ENCODE data around the gene EMP1. TPM values are rescaled to one million over a fixed set of nuclear protein-coding genes. Genes with fewer than 3 reads are reported as not detected.
A peak's percentile ranks its signal among the peaks of the same experiment; 100 is the strongest.

EMP1 gene
- total RNA-seq, 1 donor from 2014 or later = not detected

DNA sequence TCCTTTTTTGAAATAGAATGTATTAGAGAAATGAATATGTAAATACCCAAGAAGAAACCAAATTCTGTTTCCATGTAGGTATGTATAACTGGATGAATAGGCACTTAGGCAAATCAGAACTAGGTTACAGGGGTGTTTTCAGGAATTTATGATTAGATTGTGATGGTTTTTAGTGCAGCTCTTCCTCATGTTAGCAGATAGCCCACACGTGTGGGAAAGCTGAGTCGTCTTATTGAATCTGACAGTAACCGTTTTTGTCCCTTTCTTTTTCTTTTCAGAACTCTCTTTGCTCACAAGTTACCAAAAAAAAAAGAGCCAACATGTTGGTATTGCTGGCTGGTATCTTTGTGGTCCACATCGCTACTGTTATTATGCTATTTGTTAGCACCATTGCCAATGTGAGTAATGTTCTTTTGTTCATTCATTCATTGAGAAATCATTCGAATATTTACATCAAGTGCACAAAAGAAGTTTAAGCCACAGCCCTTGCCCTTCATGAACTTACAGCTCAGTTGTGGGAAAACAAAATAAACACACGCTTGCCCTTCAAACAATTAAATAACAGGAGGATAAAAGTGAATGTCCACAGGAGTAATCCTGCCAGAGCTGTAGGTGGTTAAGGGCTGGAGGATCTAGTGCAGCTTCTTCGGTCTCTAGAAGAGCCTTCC is 14.8 kb downstream of the EMP1 start:
- TF ChIP-seq, protein P1, sequence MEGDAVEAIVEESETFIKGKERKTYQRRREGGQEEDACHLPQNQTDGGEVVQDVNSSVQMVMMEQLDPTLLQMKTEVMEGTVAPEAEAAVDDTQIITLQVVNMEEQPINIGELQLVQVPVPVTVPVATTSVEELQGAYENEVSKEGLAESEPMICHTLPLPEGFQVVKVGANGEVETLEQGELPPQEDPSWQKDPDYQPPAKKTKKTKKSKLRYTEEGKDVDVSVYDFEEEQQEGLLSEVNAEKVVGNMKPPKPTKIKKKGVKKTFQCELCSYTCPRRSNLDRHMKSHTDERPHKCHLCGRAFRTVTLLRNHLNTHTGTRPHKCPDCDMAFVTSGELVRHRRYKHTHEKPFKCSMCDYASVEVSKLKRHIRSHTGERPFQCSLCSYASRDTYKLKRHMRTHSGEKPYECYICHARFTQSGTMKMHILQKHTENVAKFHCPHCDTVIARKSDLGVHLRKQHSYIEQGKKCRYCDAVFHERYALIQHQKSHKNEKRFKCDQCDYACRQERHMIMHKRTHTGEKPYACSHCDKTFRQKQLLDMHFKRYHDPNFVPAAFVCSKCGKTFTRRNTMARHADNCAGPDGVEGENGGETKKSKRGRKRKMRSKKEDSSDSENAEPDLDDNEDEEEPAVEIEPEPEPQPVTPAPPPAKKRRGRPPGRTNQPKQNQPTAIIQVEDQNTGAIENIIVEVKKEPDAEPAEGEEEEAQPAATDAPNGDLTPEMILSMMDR (IDR thresholded peaks at IDR 0.05; ENCODE audit: partially characterized antibody, unreplicated experiment) = no peak
- H3K4me3 Mint-ChIP-seq (ENCODE audit: unreplicated experiment) = no peak overlapping the region
- no peaks in the 10 kb centered on the region for H3K27me3 Mint-ChIP-seq (ENCODE audit: unreplicated experiment)
- no peak overlapping the region for H3K27ac Mint-ChIP-seq (ENCODE audit: unreplicated experiment)
- no peaks in the 10 kb centered on the region for H3K36me3 Mint-ChIP-seq (ENCODE audit: unreplicated experiment)
- H3K9me3 Mint-ChIP-seq (ENCODE audit: unreplicated experiment) = no peaks in the 10 kb centered on the region
- DNase-seq = no peak
- H3K4me1 Mint-ChIP-seq (ENCODE audit: low read depth, unreplicated experiment) = no peaks in the 10 kb centered on the region

DNA sequence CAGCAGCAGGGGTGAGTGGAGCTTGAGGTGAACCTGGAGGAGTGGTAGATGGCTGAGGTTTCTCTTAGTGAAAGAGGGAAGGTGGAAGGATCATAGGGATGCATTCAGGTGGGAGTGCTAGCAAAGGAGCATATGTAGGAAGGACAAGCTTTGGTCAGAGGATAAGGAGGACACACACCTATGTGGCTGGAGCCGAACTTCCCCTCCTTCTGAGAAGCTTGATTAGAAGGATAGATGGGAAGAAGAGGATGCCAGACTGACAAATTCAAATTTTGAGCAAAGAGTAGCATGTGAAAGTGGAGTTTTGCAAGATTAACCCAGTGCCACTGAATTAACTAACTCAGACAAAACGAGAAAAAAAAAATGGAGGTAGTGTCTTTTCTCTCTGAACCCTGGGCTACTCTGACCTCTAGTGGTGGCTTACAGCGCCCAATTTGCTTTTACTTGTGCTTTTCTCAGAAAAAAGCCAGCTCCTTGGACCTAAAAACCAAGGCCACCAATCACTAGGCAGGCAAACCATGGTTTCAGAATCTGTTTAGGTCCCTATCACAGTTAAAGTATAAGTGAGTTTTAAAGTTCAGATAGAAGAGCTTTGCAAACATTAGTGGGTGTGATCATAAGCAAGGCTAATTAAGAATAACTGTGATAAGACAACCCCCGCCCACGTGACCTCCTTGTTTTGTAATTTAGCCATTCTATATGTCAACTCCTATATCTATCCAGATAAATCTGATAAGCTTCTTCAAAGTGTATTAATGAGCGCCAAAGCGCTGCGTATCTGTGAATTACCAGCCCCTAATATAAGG is 15.5 kb downstream of the EMP1 start:
- no peak overlapping the region for H3K27ac Mint-ChIP-seq (ENCODE audit: unreplicated experiment)
- H3K4me1 Mint-ChIP-seq (ENCODE audit: low read depth, unreplicated experiment) = no peaks in the 10 kb centered on the region
- no peaks in the 10 kb centered on the region for H3K9me3 Mint-ChIP-seq (ENCODE audit: unreplicated experiment)
- peak; percentile 71 for DNase-seq
- TF ChIP-seq, protein P1 (IDR thresholded peaks at IDR 0.05; ENCODE audit: partially characterized antibody, unreplicated experiment) = peak; percentile 74
- H3K4me3 Mint-ChIP-seq (ENCODE audit: unreplicated experiment) = no peak overlapping the region
- H3K36me3 Mint-ChIP-seq (ENCODE audit: unreplicated experiment) = no peaks in the 10 kb centered on the region
- no peaks in the 10 kb centered on the region for H3K27me3 Mint-ChIP-seq (ENCODE audit: unreplicated experiment)

DNA sequence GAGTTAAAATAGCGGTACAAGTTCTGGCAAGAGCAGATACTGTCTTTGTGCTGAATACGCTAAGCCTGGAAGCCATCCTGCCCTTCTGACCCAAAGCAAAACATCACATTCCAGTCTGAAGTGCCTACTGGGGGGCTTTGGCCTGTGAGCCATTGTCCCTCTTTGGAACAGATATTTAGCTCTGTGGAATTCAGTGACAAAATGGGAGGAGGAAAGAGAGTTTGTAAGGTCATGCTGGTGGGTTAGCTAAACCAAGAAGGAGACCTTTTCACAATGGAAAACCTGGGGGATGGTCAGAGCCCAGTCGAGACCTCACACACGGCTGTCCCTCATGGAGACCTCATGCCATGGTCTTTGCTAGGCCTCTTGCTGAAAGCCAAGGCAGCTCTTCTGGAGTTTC is 18.5 kb downstream of the EMP1 start:
- Mint-ChIP-seq H3K4me1 (ENCODE audit: low read depth, unreplicated experiment) (no peaks in the 10 kb centered on the region), H3K27ac (ENCODE audit: unreplicated experiment) (no peak overlapping the region), H3K27me3 (ENCODE audit: unreplicated experiment) (no peaks in the 10 kb centered on the region), H3K9me3 (ENCODE audit: unreplicated experiment) (no peaks in the 10 kb centered on the region), H3K4me3 (ENCODE audit: unreplicated experiment) (no peak overlapping the region), H3K36me3 (ENCODE audit: unreplicated experiment) (no peaks in the 10 kb centered on the region)
- TF ChIP-seq, protein P1 (IDR thresholded peaks at IDR 0.05; ENCODE audit: partially characterized antibody, unreplicated experiment) = no peak
- no peak for DNase-seq

DNA sequence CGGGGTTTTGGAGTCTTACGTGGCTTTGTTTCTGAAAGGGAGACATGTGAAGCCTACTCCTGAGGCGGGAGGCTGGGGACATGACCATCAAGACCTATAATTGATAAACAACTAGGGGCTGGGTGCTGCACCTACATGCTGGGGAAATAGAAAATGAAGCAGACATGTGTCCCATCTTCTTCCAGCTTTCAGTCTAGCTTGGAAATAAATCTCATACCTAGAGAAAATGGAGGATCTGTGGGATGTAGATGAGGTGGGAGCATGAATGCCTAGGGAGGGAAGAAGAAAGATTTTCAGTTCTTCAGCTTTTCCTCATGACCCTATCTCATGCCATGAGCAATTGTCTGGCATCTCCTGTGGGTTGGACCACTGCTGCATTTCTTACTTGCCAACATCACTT is 22.1 kb downstream of the EMP1 start:
- Mint-ChIP-seq H3K27ac (ENCODE audit: unreplicated experiment) (no peak overlapping the region), H3K27me3 (ENCODE audit: unreplicated experiment) (peaks cover 2% of the 10 kb centered on the region), H3K9me3 (ENCODE audit: unreplicated experiment) (no peaks in the 10 kb centered on the region), H3K36me3 (ENCODE audit: unreplicated experiment) (no peaks in the 10 kb centered on the region), H3K4me1 (ENCODE audit: low read depth, unreplicated experiment) (peaks cover 6% of the 10 kb centered on the region), H3K4me3 (ENCODE audit: unreplicated experiment) (no peak overlapping the region)
- DNase-seq = no peak
- TF ChIP-seq, protein P1 (IDR thresholded peaks at IDR 0.05; ENCODE audit: partially characterized antibody, unreplicated experiment) = no peak

DNA sequence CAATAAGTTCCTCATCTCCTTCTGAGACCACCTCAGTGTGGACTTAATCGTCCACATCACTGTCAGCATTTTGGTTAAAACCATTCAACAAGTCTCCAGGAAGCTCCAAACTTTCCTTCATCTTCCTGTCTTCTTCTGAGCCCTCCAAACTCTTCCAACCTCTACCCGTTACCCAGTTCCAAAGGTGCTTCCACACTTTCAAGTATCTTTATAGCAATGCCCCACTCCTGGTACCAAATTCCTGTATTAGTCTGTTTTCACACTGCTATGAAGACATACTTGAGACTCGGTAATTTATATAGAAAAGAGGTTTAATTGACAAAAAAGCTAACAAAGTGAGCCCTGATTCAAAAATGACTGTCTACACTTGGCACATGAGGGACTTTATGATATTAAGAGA is 22.8 kb downstream of the EMP1 start:
- Mint-ChIP-seq H3K36me3 (ENCODE audit: unreplicated experiment) (no peaks in the 10 kb centered on the region), H3K9me3 (ENCODE audit: unreplicated experiment) (peaks cover 1% of the 10 kb centered on the region), H3K4me1 (ENCODE audit: low read depth, unreplicated experiment) (peaks cover 12% of the 10 kb centered on the region), H3K27me3 (ENCODE audit: unreplicated experiment) (peaks cover 2% of the 10 kb centered on the region), H3K4me3 (ENCODE audit: unreplicated experiment) (no peak overlapping the region), H3K27ac (ENCODE audit: unreplicated experiment) (no peak overlapping the region)
- no peak for DNase-seq
- TF ChIP-seq, protein P1 (IDR thresholded peaks at IDR 0.05; ENCODE audit: partially characterized antibody, unreplicated experiment) = no peak
